ENCODE data around the gene PPP2R2C. TPM values are rescaled to one million over a fixed set of nuclear protein-coding genes. Genes with fewer than 3 reads are reported as not detected.

The PPP2R2C gene
- total RNA-seq, 2 donors from 2014 or later = 0.66 to 0.78 TPM

DNA sequence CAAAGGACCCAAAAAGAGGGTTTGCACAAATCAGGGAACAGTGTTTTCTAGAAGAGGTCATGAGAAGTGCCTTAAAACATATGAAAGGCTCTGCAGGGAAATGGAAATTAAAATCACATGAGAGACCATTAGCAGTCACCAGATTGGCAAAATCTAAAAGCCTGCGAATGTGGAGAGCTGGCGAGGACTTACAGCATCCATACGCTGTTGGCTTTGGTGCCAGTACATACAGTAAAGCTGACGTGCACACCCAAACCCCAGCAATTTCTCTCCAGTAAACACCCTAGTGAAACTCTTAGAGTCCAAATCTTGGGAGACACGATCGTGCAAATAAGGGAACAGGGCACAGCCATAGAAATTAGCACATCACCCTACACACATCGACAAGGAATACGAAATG is 25.4 kb upstream of the PPP2R2C start:
- intact Hi-C loops (cut with DNase I) = no loop called here
- DNase-seq (no peak), ATAC-seq (no peak)
- H3K4me1 ChIP-seq = peaks cover 10% of the 10 kb centered on the region
- H3K27me3 ChIP-seq = no peaks in the 10 kb centered on the region
- no peak overlapping the region for H3K27ac ChIP-seq
- H3K36me3 ChIP-seq (replicated peaks in 1 of 2; ENCODE audit: insufficient read depth in 1 of 2, low read depth in 2 of 2) = no peaks in the 10 kb centered on the region
- 62 to 73% methylated on average over 8 of the region's 8 CpGs for WGBS, 2 donors
- H3K9me3 ChIP-seq = no peaks in the 10 kb centered on the region
- H3K4me3 ChIP-seq = no peak overlapping the region
- TF ChIP-seq, protein P1, sequence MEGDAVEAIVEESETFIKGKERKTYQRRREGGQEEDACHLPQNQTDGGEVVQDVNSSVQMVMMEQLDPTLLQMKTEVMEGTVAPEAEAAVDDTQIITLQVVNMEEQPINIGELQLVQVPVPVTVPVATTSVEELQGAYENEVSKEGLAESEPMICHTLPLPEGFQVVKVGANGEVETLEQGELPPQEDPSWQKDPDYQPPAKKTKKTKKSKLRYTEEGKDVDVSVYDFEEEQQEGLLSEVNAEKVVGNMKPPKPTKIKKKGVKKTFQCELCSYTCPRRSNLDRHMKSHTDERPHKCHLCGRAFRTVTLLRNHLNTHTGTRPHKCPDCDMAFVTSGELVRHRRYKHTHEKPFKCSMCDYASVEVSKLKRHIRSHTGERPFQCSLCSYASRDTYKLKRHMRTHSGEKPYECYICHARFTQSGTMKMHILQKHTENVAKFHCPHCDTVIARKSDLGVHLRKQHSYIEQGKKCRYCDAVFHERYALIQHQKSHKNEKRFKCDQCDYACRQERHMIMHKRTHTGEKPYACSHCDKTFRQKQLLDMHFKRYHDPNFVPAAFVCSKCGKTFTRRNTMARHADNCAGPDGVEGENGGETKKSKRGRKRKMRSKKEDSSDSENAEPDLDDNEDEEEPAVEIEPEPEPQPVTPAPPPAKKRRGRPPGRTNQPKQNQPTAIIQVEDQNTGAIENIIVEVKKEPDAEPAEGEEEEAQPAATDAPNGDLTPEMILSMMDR (IDR thresholded peaks at IDR 0.05) = no peak
- no peak for TF ChIP-seq POLR2A (IDR thresholded peaks at IDR 0.05)

DNA sequence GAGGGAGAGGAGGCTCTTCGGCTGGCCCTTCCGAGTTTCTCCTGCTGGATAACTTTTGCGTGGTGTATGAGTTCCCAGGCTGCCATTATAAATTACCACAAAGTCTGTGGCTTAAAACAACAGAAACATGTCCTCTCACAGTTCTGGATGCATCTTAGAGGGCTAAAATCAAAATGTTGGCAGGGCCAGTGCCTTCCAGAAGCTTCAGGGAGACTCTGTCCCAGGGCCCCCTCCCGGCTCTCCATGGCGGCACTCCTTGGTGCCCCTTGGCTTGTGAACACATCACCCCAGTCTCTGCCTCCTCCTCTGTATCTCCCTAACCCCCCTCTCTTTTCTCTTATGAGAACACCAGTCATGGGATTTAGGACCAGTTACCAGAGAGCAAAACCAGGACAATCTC is 23.3 kb upstream of the PPP2R2C start:
- Histone ChIP-seq H3K27me3 (no peaks in the 10 kb centered on the region), H3K27ac (no peak overlapping the region), H3K36me3 (replicated peaks in 1 of 2; ENCODE audit: insufficient read depth in 1 of 2, low read depth in 2 of 2) (no peaks in the 10 kb centered on the region), H3K9me3 (no peaks in the 10 kb centered on the region), H3K4me1 (peaks cover 10% of the 10 kb centered on the region), H3K4me3 (no peak overlapping the region)
- ATAC-seq (no peak), DNase-seq (no peak)
- intact Hi-C loops (cut with DNase I) = no loop called here
- TF ChIP-seq, protein P1 (IDR thresholded peaks at IDR 0.05) = no peak
- TF ChIP-seq POLR2A (IDR thresholded peaks at IDR 0.05) = no peak
- 75 to 84% methylated on average over 5 of the region's 5 CpGs for WGBS, 2 donors

DNA sequence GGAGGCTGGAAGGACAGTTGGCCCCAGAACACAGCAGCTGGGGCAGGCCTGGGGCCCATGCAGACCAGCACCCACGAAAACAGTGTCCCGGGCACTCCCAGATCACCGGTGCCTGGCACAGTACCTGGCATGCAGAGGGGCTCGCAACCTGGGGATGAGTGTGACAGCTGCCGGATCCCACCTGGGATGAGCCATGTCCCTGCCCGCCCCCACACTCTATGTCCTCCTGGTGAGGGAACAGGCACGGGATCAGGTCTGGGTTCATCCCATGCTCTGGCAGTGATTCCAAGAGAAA is 22.8 kb upstream of the PPP2R2C start:
- ATAC-seq = no peak
- Histone ChIP-seq H3K4me3 (no peak overlapping the region), H3K27me3 (no peaks in the 10 kb centered on the region), H3K4me1 (peaks cover 10% of the 10 kb centered on the region), H3K36me3 (replicated peaks in 1 of 2; ENCODE audit: insufficient read depth in 1 of 2, low read depth in 2 of 2) (no peaks in the 10 kb centered on the region), H3K9me3 (no peaks in the 10 kb centered on the region), H3K27ac (no peak overlapping the region)
- no peak for TF ChIP-seq POLR2A (IDR thresholded peaks at IDR 0.05)
- TF ChIP-seq, protein P1 (IDR thresholded peaks at IDR 0.05) = no peak
- DNase-seq = no peak
- intact Hi-C loops (cut with DNase I) = no loop called here
- 83 to 87% methylated on average over 3 to 7 of the region's 7 CpGs for WGBS, 2 donors

DNA sequence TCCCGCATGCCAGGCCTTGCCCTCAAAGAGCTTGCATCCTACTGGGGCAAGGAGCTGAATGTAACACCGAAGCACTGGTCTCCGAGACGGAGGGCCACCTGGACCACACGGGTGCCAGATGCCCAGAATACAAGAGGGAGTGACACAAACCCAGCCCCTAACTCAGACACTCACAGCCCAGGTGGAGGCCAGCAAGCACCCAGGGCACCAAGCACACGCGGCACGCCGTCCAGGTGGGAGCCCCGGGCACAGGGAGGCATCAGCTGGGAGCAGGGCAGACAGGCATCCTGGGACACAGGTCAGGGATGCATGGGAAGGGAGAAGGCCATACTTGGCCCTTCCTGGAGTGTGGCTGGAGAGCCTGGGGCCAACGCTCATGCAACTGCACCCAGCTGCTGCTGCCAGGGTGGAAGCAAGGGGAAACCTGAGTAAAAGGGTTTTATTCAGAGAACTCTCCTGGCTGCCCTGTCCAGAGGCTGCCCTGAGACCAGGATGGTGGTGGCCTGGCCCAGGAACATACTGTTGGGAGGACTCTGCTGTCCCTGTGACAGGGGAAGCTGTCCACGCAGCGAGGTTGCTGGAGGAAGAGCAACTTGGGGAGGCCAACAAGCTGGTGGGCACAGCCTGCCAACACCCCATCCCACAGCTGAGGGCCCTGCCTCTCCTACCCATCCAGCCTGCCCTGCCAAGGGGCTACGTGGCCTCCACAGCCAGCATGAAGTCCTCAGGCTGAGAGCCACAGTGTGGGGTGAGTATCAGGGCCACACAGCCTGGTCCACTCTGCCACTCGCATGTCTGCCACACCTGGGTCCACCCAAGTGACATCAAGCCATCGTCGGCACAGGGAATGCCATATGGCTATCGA is 22.2 kb upstream of the PPP2R2C start:
- no peak overlapping the region for H3K27ac ChIP-seq
- no peak overlapping the region for H3K4me3 ChIP-seq
- ATAC-seq (no peak), DNase-seq (no peak)
- intact Hi-C loops (cut with DNase I) = no loop called here
- no peaks in the 10 kb centered on the region for H3K9me3 ChIP-seq
- no peaks in the 10 kb centered on the region for H3K36me3 ChIP-seq (replicated peaks in 1 of 2; ENCODE audit: insufficient read depth in 1 of 2, low read depth in 2 of 2)
- H3K4me1 ChIP-seq = peaks cover 10% of the 10 kb centered on the region
- no peak for TF ChIP-seq POLR2A (IDR thresholded peaks at IDR 0.05)
- TF ChIP-seq, protein P1 (IDR thresholded peaks at IDR 0.05) = no peak
- no peaks in the 10 kb centered on the region for H3K27me3 ChIP-seq
- WGBS, 2 donors = 28 to 80% methylated on average over 4 to 18 of the region's 18 CpGs

Measured in body of pancreas (tissue), 4 donors.